Left cardiac atrium (tissue), 4 donors: ENCODE measurements around the gene TEX14. TPM values are rescaled to one million over a fixed set of nuclear protein-coding genes. Genes with fewer than 3 reads are reported as not detected.
"Not testable (repeated sequence)": the region's sequence is repeated elsewhere in the genome, so short reads cannot be mapped to it uniquely, and the experiment has no call there.

ENCODE experiments used
- ATAC-seq, 2 donors: fragments of 200-7000 bp; cut with Tn5 transposase; one replicate each; pipeline ENCODE4 v1.9.1; 2020; ENCODE audit warnings: mild to moderate bottlenecking in 2 of 2, moderate library complexity in 2 of 2
- DNase-seq: peaks from one replicate; pipeline ENCODE4 v3.0.0-alpha.2; 2020
- intact Hi-C, 2 donors: fragments of 100-400 bp; cut with DNase I; formaldehyde crosslinking; loops; one replicate each; pipeline versions ENCODE4 v1.14.1 to v1.15.1; 2022 to 2023
- total RNA-seq, 2 donors: library from RNA; stranded (reverse); fragmentation: NEBNext Ultra II Directional; extraction: Animal tissue kit (Norgen Biotek cat#: 25700); gene quantifications; one replicate each; pipeline ENCODE4 v1.2.1, GENCODE V29; 2021
- donor health status: DM: no; HTN: yes; CAD: no.
- donor health status: DM: no; HTN: yes; CAD: no; lungs with severe emphysema.
- donor health status: DM: yes; HTN: yes; CAD: no.
- donor health status: Dilated cardiomyopathy.

The TEX14 gene
- total RNA-seq, 2 donors from 2014 or later = 0.32 TPM; not detected in 1

DNA sequence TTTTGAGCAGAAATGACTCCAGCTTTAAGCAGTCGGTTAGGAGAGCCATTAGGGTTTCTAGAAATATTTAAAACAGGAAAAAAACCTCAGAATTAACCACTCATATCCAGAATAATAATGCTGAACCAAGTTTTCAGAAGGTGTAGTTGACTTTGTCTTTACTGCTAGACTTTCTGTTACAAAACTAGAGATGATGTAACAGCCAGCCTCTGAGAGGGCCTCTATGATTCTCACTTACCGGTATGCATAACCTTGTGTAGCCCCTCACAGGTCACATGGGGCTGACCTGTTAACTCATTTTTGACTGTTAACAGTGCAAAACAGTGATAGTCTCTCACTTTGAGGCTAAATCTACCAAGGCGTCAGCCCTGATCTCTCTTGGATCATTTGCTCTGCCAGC, 74.3 kb downstream of the TEX14 start:
- intact Hi-C loops = no loop called here
- ATAC-seq = no peak

DNA sequence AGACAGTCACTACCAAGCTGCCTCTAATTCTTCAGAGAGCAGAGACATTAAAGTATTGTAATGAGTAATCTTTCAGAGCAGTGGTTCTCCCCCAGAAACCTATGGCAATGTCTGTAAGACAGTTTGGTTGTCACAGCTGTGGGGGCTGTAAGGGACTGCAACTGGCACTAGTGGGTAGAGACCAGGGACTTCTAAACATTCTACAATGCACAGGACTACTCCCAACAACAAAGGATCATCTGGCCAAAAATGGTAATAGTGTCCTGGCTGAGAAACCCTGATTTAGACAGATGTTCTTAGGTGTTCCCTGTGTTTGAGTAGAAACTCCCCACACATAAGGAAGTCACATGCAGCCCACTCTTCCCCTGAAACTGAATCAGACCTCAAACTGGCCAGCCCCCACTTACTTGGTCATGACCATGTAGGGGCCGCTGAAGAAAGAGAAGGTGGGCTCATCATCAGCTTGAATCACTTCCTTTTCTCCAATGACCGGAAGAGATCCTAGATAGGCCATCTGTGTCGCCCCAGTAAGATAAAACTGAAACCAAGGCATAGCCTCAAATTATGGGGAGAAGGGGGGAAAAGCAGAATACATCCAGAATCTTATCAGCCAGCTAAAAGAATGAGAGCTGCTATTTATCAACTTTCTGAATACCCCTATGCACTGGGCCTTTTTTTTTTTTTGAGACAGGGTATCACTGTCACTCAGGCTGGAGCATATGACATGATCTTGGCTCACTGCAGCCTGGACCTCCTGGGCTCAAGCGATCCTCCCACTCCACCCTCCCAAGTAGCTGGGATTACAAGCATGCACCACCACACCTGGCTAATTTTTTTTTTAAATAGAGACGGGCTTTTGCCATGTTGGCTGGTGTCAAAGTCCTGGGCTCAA, 75.8 kb downstream of the TEX14 start:
- DNase-seq (no peak), ATAC-seq (no peak)
- intact Hi-C loops = no loop called here

More for the DNA sequence above, 74.3 kb downstream of the TEX14 start:
- no peak for DNase-seq

DNA sequence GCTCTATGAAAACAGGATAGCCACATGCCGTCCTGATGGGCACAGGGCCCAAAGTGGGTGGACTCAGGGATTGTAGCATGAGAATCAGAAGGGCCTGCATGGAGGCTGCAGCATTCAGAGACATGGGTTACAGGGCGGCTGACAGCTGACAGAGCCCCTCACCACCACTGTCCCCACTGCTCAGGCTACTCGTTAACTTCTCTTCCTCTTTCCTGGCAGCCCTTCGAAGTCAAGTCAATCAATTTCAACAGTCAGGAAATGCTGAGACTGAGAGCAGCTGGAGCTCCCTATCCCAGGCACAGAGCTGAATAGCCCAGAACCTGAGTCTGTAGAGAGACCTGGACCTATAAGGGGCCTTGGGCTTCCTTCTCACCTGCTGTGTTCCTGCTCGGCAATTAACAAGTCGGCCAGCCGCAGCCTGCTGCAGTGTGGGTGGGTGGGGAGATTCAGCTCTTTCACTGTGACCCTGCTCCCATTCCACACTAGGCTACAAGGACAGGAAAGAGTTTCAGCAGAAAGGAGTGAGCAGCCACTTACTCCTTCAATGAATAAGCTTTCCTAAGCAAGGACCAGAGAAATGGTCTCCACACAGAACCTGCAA, 76.9 kb downstream of the TEX14 start:
- ATAC-seq (no peak), DNase-seq (no peak)
- intact Hi-C loops = no loop called here

DNA sequence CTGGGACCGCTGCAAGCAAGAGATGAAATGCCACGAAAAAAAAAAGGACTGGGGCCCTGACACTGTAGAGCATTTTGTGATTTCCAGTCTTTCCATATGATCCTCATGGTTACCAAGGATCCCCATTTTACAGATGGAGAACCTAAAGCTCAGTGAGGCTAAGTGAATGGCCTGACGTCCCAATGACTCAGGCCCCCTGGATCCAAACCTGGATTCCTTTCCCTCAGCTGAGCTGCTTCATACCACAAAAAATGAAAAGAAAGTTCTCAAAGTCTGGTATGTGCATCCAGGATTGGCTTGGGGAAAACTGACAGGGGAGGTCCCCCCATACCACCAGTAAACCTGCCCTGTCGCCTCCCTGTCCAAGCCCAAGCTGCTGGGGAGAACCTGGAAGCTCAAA, 80.5 kb downstream of the TEX14 start:
- intact Hi-C loops = no loop called here
- ATAC-seq (no peak), DNase-seq (no peak)

DNA sequence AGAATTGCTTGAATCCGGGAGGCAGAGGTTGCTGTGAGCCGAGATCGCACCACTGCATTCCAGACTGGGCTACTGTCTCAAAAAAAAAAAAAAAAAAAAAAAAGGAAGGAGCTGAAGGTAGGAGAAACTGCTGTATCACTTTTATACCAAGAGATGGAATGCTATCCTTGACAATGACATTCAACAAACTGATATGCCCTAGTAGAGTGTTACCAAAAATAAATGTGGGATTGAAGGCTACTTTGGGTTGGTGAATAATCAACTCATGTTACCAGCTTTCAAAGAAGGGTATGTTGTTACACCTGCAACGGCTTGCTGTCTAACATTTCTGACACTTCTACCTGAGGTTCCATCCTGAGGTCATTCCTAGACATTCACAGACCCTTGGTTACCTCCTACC, 84.9 kb downstream of the TEX14 start:
- intact Hi-C loops = no loop called here
- DNase-seq = no peak
- peak; percentile 19 to 73 for ATAC-seq

DNA sequence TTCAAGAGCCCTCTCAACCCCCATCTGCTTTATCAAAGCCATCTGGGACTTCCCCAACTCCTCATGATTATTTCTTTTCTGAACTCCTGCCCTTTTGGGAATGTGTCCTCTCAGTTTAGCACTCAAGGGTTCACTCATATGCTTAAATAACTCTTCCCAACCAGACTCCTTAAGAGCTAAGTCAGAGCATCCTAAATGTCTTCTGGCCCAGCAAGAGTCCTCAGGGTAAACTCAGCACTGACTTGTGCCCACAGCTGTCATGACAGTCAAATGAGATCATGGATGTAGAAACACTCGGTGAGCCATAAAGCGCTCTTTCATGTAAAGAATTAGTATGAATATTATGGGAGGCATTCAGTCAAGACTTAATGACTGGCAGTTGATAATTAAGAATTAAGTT, 85.9 kb downstream of the TEX14 start:
- no peak for ATAC-seq
- intact Hi-C loops = no loop called here

DNA sequence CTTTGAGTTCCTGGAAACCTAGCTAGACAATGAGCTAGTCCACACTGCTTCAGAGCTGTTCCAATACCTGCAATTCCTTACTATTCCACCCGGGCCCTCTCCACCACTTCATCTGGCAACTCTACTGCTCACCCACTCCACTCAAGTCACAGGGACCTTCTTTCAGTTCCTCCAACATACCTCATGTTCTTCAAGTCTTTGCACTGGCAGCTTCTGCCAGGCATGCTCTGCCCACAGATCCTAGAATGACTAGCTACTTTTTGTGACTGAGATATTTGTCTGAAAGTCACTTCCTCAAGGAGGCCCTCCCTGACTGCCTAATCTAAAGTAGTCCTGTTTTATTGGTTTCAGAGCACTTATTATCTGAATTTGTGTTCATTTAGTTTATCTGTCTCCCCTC, 86.4 kb downstream of the TEX14 start:
- intact Hi-C loops = no loop called here
- DNase-seq (no peak), ATAC-seq (no peak)

More for the DNA sequence above, 85.9 kb downstream of the TEX14 start:
- DNase-seq = no peak

DNA sequence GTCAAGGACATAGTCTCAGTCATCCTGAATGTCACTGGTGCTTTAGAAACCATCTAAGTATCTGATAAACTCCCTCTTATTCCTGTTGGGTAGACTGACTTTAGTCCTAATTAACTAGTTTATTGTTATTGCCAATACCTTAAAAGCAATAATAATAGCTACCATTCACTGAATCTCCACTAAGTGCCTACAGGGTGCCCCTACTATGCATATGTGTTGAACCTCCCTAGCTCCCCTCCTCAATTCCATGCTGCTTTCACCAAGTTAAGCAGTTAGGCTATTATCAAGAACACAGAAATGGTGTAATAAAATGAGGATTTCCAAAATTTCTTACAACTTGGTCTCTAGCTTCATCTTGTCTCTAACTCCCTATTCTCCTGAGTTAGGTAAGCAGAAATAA, 89.9 kb downstream of the TEX14 start:
- DNase-seq (no peak), ATAC-seq (no peak)
- intact Hi-C loops = no loop called here

DNA sequence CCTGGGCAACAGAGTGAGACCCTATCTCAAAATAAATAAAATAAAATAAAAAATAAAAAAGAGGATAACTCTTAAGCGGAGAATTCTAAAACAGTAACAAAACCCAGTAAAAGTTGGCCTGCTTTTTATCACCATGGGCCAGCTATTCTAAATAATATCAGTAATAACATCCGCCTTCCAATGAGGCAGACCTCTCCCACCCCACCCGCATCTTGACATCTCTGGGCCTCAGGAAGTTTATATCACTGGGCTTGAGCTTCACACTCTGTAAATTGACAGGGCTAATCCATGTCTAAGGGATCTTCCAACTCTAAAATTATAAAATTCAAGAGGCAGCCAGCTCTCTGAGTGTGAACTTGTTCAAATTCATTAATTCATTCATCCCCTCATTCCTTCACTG, 94.5 kb downstream of the TEX14 start:
- DNase-seq = no peak
- ATAC-seq = no peak
- intact Hi-C loops = no loop called here

DNA sequence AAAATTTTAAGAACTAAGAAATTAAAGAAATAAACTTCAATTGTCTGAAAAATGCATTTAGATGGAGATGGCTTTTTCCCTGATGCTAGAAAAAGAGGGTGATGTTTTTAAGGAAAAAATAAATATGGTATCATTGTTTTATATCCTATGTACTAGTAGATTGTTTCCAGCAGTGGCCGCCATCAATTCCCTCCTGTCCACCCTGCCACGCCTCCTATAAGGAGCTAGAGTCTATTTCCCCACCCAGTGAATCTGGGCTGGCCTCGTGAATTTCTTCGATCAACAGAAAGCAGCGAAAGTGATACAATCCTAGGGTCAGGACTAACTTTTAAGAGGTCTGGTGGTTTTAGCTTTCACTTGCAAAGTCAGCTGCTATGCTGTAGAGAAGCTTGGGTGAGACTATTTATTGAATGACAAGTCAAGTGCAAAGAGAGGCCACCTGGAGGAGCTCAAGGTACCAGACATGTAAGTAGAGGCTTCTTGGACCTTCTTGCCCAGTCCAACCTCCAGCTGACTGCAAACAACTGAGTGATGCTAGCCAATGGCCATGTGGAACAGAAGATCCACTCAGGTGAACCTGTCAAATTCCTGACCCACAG, 96.6 kb downstream of the TEX14 start:
- ATAC-seq = no peak
- DNase-seq = no peak

DNA sequence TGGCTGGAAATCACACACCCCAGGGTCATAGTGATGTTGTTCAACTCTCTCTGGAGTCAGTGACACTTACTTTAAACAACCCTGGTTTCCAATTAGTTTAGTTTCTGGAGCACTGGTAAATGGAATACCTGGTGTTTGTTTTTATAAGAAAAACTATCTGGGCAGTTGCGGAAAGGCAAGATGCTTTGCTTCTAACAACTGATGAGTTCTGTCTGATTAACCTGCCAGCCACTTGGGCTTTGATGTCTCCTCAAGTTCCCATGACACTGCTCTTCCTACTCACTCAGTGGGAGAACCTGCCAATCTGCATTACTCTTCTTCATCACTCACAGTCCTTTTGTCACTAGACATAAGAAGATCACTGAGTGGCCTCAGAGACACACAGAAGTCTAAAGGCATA, 98.7 kb downstream of the TEX14 start:
- intact Hi-C loops = no loop called here
- DNase-seq (no peak), ATAC-seq (no peak)

More for the DNA sequence above, 96.6 kb downstream of the TEX14 start:
- intact Hi-C loops = no loop called here

DNA sequence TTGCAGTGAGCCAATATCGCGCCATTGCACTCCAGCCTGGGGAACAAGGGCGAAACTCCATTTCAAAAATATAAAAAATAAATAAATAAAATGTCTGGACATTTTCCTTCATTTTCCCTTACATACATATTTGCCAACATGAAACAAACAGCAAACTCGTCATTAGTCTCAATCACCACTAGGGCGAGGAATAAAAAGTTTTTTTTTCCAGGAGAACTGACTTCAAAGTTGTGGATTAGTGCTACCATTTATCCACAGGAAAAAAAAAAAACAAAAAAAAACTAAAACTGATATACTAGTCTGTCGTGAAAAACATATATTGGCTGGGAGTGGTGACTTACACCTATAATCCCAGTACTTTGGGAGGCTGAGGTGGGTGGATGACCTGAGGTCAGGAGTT, 100.4 kb downstream of the TEX14 start:
- intact Hi-C loops = no loop called here
- no peak for DNase-seq
- ATAC-seq = no peak

DNA sequence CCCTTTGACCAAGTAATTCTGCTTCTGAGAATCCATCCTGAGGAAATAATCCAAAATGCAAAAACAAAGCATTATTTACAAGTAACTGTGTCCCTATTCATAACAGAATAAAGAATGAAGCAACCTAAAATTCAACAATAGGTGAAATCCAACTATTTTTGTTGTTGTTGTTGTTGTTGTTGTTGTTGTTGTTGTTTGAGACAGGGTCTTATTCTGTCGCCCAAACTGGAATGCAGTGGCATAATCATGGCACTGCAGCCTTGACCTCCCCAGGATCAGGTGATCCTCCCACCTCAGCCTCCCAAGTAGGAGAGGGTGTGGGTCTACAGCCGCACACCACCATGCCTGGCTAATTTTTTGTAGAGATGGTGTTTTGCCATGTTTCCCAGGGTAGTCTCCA, 101.5 kb downstream of the TEX14 start:
- intact Hi-C loops = no loop called here
- DNase-seq = no peak
- no peak for ATAC-seq

DNA sequence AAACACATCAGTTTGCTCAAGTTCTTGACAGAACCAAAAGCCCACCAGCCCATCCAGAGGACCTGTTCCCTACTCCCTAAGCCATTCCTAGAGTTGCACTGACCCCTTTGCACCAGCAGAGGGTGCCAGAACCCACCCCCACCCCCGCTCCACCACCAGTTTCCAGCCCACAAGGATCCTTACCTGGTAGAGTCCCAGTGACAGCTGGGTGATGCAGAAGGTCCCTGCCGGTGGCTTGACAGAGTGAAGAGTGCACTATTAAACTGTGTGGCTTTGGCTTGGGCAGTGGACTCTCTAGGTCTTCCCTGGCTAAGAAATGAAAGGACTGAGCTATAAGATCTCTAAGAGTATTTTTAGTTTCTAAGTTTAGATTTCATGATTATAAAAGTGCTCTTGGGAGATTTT, 104.1 kb downstream of the TEX14 start:
- DNase-seq (peak; percentile 41), ATAC-seq (peak; percentile 72 to 77)
- intact Hi-C loops = loop anchor here (5.0 to 10.0 kb wide), 4 partner anchors 55 to 420 kb away; partner anchors contain the start of genes RAD51C (in 1 of the 2) and TEX14 (in 1 of the 2)

DNA sequence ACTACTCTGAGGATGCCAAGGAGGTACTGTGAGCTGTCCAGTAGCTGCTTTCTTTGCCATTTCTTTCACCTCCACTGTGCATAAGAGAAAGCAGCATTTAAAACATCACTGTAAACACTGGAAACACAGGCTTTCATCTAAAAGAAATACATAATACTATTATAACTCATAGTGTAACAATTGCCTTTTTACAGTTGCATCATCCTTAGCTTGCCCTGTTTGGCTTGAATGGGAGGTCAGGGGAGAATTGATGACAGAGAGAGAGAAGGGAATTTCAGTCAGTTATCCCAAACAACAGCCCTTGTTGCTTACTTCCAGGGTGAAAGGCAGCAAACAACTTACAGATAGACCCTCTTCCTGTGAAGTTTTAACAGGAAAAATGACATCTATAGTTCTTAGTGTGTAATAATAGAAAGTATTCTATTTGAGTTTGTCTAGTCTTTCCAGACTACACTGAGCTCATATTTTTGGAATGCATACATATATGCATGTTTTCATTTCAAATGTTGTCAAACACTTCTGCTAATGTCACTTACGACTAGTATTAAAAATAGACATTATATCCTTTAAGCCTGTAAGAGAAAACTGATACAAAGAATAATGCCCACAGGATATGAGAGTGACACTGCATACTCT, 105.7 kb downstream of the TEX14 start:
- DNase-seq (no peak), ATAC-seq (no peak)
- intact Hi-C loops = loop anchor here (5.0 to 10.0 kb wide), 4 partner anchors 54 to 421 kb away; partner anchors contain the start of genes RAD51C (in 1 of the 2) and TEX14 (in 1 of the 2)

DNA sequence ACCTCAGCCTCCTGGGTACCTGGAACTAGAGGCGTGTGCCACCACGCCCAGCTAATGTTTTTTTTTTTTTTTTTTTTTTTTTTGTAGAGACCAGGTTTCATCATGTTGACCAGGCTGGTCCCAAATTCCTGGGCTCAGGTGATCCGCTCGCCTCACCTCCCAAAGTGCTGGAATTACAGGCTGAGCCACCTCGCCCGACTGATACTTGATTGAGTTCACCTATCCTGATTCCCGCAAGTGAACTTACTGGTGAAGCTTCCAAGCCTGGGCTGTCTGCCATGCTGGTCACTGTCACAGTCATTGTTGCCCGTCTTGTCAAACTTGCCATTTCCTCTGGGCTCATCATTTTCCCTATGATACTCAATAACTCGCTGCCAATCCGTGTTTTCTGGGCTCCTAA, 106.3 kb downstream of the TEX14 start:
- ATAC-seq (no peak), DNase-seq (no peak)
- intact Hi-C loops = loop anchor here (5.0 to 10.0 kb wide), 4 partner anchors 53 to 422 kb away; partner anchors contain the start of genes RAD51C (in 1 of the 2) and TEX14 (in 1 of the 2)

DNA sequence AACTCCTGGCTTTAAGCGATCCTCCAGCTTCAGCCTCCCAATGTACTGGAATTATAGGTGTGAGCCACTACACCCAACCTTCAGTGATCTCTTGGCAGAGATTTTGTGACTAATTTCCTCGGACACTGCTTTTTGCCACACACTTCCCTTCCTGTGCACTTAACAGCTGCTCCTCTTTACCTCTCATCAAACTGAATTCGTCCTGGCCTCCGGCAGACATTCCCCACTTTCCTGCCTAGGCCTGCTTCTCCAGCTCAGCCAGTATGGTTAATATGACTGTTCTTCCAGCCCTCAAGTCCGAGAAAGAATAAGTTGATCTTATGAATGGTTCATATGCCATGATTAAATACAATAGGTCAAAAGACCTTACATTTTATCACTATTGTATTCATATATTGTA, 108.4 kb downstream of the TEX14 start:
- DNase-seq = no peak
- intact Hi-C loops = loop anchor here (10.0 kb wide), 2 partner anchors 111 to 421 kb away; partner anchors contain the start of genes RAD51C (in 1 of the 2) and TEX14 (in 1 of the 2)
- no peak for ATAC-seq

DNA sequence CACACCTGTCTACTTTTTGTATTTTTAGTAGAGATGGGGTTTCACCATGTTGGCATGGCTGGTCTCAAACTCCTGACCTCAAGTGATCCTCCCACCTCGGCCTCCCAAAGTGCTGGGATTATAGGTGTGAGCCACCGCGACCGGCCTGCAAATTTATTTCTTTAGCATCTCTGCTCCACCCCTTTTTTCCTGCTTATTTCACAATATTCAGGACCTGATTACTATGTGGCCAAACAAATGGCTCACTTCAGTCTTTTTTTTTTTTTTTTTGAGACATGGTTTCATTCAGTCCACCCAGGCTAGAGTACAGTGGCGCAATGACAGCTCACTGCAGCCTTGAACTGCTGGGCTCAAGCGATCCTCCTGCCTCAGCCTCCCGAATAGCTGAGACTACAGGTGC, 109.1 kb downstream of the TEX14 start:
- intact Hi-C loops = loop anchor here (10.0 kb wide), 2 partner anchors 112 to 422 kb away; partner anchors contain the start of genes RAD51C (in 1 of the 2) and TEX14 (in 1 of the 2)
- ATAC-seq, DNase-seq: not testable (repeated sequence)

DNA sequence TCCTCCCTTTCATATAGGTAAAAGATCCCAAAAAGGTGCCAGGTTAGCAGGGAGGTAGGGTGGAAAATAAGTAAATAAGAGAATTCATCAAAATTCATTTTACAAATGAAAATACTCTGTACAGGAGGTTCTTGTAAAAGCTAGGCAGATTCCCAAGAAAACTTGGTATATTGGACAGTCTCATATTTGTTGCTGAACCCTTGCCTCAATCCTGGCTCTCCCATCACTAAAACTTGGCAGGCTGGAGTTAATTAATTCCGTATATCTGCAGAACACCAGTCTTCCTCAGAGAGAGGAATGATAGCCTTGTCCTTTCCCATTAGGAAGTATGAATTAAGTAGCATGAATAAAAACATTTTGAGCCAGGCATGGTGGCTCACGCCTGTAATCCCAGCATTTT, 111.2 kb downstream of the TEX14 start:
- DNase-seq (no peak), ATAC-seq (no peak)
- intact Hi-C loops = loop anchor here (10.0 kb wide), 2 partner anchors 114 to 424 kb away; partner anchors contain the start of genes RAD51C (in 1 of the 2) and TEX14 (in 1 of the 2)
